Stomach (tissue), 9 donors: Measurements from ENCODE around the gene ATP2A2. TPM values are rescaled to one million over a fixed set of nuclear protein-coding genes. Genes with fewer than 3 reads are reported as not detected.

Experiments
- DNase-seq, 2 donors: peaks; one replicate each; pipeline versions ENCODE4 v3.0.0 to v3.0.0-alpha.2; 2013 to 2019
- H3K27ac ChIP-seq, 5 donors: fragments of 200-600 bp in 4 of 5; sonication (generic) in 4 of 5; one replicate each; pipeline ENCODE4 v1.5.1; 2013 to 2019; ENCODE audit warnings: mild to moderate bottlenecking in 1 of 5, moderate library complexity in 1 of 5
- H3K27me3 ChIP-seq, 3 donors: fragments of 200-600 bp; sonication (generic); one replicate each; pipeline ENCODE4 v1.5.1; 2017 to 2019; ENCODE audit warnings: mixed run types in 1 of 3
- H3K36me3 ChIP-seq, 4 donors: fragments of 200-600 bp; sonication (generic); 1 replicate in 3 of 4; 2 replicates in 1 of 4; pipeline ENCODE4 v1.5.1; 2016 to 2019
- H3K4me1 ChIP-seq, 4 donors: fragments of 200-600 bp; sonication (generic); one replicate each; pipeline ENCODE4 v1.5.1; 2016 to 2019
- H3K4me3 ChIP-seq, 4 donors: fragments of 200-600 bp; sonication (generic) in 3 of 4; one replicate each; pipeline ENCODE4 v1.5.1; 2016 to 2019; ENCODE audit warnings: mild to moderate bottlenecking in 1 of 4
- H3K9me3 ChIP-seq, 4 donors: fragments of 200-600 bp; sonication (generic); one replicate each; pipeline ENCODE4 v1.5.1; 2016 to 2019
- CTCF ChIP-seq, 7 experiments: fragments of 450-650 bp in 4 of 7; fragments of 200-600 bp in 3 of 7; sonication (generic) in 3 of 7; IDR thresholded peaks; one replicate each; pipeline ENCODE4 v1.5.1; 2016 to 2019; ENCODE audit warnings: antibody characterized with exemption in 7 of 7, control low read depth in 2 of 7, mild to moderate bottlenecking in 1 of 7
- EP300 ChIP-seq: sonication (generic); formaldehyde crosslinking; IDR thresholded peaks from one replicate; pipeline ENCODE4 v1.6.1; 2017; ENCODE audit warnings: antibody characterized with exemption
- POLR2A ChIP-seq, 4 donors: fragments of 450-650 bp; IDR thresholded peaks; one replicate each; pipeline ENCODE4 v1.6.1; 2016; ENCODE audit warnings: antibody characterized with exemption in 4 of 4, control low read depth in 2 of 4, mild to moderate bottlenecking in 1 of 4, moderate library complexity in 1 of 4
- POLR2AphosphoS5 ChIP-seq, 3 donors: sonication (generic); formaldehyde crosslinking; IDR thresholded peaks; one replicate each; pipeline ENCODE4 v1.6.1; 2016; ENCODE audit warnings: antibody characterized with exemption in 3 of 3
- WGBS, 5 donors: extraction: QIAGEN DNeasy Blood & Tissue Kit in 3 of 5; methylation state at CpG; one replicate each; pipeline versions ENCODE4 v1.1.5 to v1.1.7; 2013 to 2018; 5-methylcytosine and 5-hydroxymethylcytosine counted together
- intact Hi-C: fragments of 100-400 bp; cut with DNase I; formaldehyde crosslinking; loops from one replicate; pipeline ENCODE4 v1.15.1; 2023; ENCODE audit warnings: low total_unique reads
- polyA plus RNA-seq, 3 donors: library from polyadenylated mRNA; stranded (reverse); fragments of 200-250 nt; gene quantifications; one replicate each; pipeline ENCODE4 v1.2.3, GENCODE V29; 2013
- total RNA-seq, 5 donors: library from RNA; depleted of rRNA; stranded (reverse); fragments of >200 nt; gene quantifications; one replicate each; pipeline versions ENCODE4 v1.1.0 to v1.2.3, GENCODE V29; 2014 to 2016
- donor health status: healthy with polysubstance abuse.
- donor health status: Bipolar disorder and iron deficiency.
- donor health status: healthy.

Gene ATP2A2
- total and polyA plus RNA-seq, 8 donors: 14.1 to 202 (median 104) TPM

- no peak for TF ChIP-seq POLR2A (IDR thresholded peaks at IDR 0.05)
- no peak for TF ChIP-seq EP300
- no peak for TF ChIP-seq CTCF (IDR thresholded peaks at IDR 0.05)
- TF ChIP-seq POLR2AphosphoS5 (IDR thresholded peaks at IDR 0.05): no peak
- H3K4me1 ChIP-seq: peaks cover 35 to 73% (median 56%) of the 10 kb centered on the region in 4 donors
- WGBS, 5 donors: 5 to 17% (median 10%) methylated on average over 7 of the region's 7 CpGs
- peaks cover 5 to 17% (median 13%) of the 10 kb centered on the region in 4 donors for H3K36me3 ChIP-seq
- DNase-seq: no peak
- intact Hi-C loops: no loop called here
- H3K9me3 ChIP-seq: no peaks in the 10 kb centered on the region
- peak overlapping the region in 4 of 5 donors; percentile 34 to 100 (median 99) for H3K27ac ChIP-seq
- peak overlapping the region; percentile 78 to 89 (median 88) for H3K4me3 ChIP-seq
- no peaks in the 10 kb centered on the region for H3K27me3 ChIP-seq
These were observed 2.1 kb downstream of the ATP2A2 start for GRCh38 chr12:110282956-110283817.

- Histone ChIP-seq H3K27me3 (no peaks in the 10 kb centered on the region), H3K27ac (peak overlapping the region in 3 of 5 donors; percentile 33 to 100 (median 99)), H3K4me1 (peaks cover 48 to 84% (median 67%) of the 10 kb centered on the region in 4 donors), H3K4me3 (peak overlapping the region; percentile 13 to 89 (median 82)), H3K9me3 (no peaks in the 10 kb centered on the region), H3K36me3 (peaks cover 9 to 28% (median 25%) of the 10 kb centered on the region in 4 donors)
- DNase-seq: no peak
- TF ChIP-seq POLR2AphosphoS5 (IDR thresholded peaks at IDR 0.05) (no peak), EP300 (no peak), POLR2A (IDR thresholded peaks at IDR 0.05) (no peak), CTCF (IDR thresholded peaks at IDR 0.05) (no peak)
- intact Hi-C loops: no loop called here
These were observed 3.5 kb downstream of the ATP2A2 start for GRCh38 chr12:110284597-110284996.

- DNase-seq: no peak
- WGBS, 5 donors: 47 to 54% (median 50%) methylated on average over 7 of the region's 7 CpGs
- H3K4me3 ChIP-seq: peak overlapping the region in 2 of 4 donors; percentile 86 to 89
- no peaks in the 10 kb centered on the region for H3K27me3 ChIP-seq
- peak overlapping the region in 4 of 5 donors; percentile 22 to 62 (median 36) for H3K27ac ChIP-seq
- intact Hi-C loops: no loop called here
- peaks cover 18 to 48% (median 45%) of the 10 kb centered on the region in 4 donors for H3K36me3 ChIP-seq
- TF ChIP-seq CTCF (IDR thresholded peaks at IDR 0.05) (no peak), POLR2AphosphoS5 (IDR thresholded peaks at IDR 0.05) (no peak), POLR2A (IDR thresholded peaks at IDR 0.05) (no peak), EP300 (no peak)
- no peaks in the 10 kb centered on the region for H3K9me3 ChIP-seq
- peaks cover 44 to 85% (median 64%) of the 10 kb centered on the region in 4 donors for H3K4me1 ChIP-seq
These were observed 5.6 kb downstream of the ATP2A2 start for GRCh38 chr12:110286623-110287022.

GRCh38 chr12:110287986-110288385 is 6.9 kb downstream of the ATP2A2 start:
- no peak overlapping the region for H3K4me3 ChIP-seq
- H3K27ac ChIP-seq: peak overlapping the region in 2 of 5 donors; percentile 3 to 62
- no peaks in the 10 kb centered on the region for H3K9me3 ChIP-seq
- no peak for DNase-seq
- 80 to 90% (median 81%) methylated on average over 3 of the region's 3 CpGs for WGBS, 5 donors
- peaks cover 44 to 78% (median 58%) of the 10 kb centered on the region in 4 donors for H3K4me1 ChIP-seq
- peaks cover 32 to 61% (median 58%) of the 10 kb centered on the region in 4 donors for H3K36me3 ChIP-seq
- intact Hi-C loops: no loop called here
- TF ChIP-seq EP300 (no peak), POLR2AphosphoS5 (IDR thresholded peaks at IDR 0.05) (no peak), POLR2A (IDR thresholded peaks at IDR 0.05) (no peak)
- H3K27me3 ChIP-seq: no peaks in the 10 kb centered on the region
